HG02571 (cell line): ENCODE data around the gene ETFBKMT.
A peak's percentile ranks its signal among the peaks of the same experiment; 100 is the strongest.
"Not testable (repeated sequence)": the region's sequence is repeated elsewhere in the genome, so short reads cannot be mapped to it uniquely, and the experiment has no call there.

Experiments
- ATAC-seq: cut with Tn5 transposase; IDR thresholded peaks from one replicate; pipeline ENCODE4 v1.9.1; 2021; ENCODE audit warnings: mild to moderate bottlenecking, moderate library complexity; ENCODE audit not compliant: unreplicated experiment

The ETFBKMT gene

DNA sequence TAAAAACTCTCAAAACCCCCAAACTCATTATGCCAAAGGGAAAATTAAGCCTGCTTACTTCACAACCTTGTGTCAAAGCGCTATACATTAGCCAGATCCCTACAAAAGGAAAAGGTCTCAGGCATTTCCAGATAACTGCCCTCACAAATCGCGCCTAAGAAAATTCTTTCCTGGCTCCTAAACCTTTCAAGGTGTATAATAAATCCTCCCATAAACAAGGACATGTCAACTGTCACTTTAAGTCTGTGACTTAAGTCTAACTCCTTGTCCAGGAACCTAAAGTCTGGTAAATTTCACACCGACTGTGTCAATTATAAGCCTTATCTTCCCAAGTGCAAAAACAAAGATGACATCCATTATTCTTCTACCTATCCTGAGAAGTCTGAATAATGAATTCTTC, 4.3 kb upstream of the ETFBKMT start:
- no peak for ATAC-seq

DNA sequence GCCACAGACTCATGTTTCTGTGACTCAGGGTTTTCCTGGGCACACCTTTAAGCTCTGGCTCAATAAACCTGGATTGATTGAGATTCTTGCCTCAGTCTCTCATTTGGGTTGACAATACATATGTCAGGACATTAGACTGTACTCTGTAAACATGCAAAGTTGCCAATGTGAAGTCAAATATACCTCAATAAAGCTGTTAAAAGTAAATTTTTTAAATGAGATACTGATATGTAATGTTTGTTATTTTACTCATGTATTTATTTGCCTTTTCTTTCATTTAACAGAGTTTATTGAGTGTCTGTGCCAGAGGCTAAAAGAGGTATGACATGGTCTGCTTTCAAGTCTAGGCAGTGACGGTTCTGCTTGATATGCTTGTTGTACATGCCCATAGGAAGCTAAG, 3.7 kb upstream of the ETFBKMT start:
- ATAC-seq = no peak

DNA sequence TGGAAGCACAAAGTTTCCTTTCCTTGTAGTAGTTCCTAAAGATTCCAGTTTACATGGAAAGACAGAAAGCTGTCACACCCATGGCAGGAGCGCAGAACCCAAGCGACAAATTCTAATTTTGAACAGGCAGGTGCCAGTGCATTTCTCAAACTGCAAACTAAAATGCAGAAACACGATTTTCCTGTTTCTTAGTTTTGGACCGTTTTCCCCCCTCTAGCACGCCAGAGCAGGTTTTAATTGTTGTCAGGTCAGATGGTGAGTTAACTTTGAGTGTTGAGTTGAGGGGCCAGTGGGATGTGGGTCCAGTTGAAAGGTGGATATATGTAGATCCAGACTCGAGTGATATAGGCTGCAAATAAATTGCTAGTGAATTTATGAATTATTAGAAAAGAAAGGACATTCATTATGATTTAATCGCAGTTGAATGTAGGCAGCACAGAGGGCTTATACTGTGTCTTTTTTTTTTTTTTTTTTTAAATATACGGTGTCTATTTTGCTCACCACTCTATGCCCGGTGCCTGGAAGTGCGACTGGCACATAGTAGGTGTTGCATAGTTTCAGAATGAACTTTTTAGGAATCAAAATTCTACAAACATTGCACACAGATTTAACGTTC, 909 bp upstream of the ETFBKMT start:
- ATAC-seq = peak; percentile 2

DNA sequence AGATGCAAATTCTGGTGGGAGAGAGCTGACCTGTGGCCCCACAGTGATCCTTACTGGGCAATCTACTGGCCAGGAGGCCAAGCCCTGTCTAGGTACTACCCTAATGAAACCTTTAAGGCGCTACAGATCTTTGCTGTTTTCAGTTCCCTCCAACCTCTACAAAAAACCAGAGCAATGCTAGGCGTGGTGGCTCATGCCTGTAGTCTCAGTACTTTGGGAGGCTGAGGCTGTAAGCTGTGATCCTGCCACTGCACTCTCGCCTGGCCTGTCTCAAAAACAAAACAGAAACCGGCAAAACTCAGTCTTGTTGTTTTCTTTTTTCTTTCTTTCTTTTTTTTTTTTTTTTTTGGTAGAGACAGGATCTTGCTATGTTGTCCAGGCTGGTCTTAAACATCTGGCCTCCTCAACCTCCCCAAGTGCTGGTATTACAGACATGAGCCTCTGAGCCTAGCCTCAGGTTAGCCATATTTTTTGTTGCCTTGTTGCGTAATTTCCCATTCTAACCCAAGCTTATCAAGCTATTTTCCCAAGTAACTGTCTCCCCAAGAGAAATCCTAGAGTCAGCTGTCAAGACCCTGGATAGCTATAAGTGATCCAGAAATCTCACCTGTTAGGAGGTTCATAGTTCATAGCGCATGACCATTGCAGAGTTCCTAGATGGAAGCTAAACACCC, 2.8 kb downstream of the ETFBKMT start:
- ATAC-seq = no peak

DNA sequence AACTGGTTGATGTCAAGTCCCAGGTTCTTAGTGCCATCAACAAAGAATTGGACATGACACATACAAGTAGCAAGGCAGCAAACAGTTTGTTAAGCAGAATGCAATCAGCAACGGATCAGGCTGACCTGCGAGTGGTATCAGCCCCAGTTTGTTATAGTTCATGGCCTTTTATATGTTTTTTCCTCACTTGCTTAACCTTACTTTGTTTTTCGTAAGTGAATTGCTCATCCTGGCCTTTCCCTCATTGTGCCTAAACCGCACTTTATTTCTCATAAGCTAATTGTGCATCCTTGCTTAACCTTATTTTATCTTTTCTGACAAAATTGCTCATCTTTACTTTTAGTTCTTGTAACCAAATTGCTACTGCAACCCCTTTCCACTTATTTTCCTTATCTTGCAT, 4.1 kb downstream of the ETFBKMT start:
- no peak for ATAC-seq

DNA sequence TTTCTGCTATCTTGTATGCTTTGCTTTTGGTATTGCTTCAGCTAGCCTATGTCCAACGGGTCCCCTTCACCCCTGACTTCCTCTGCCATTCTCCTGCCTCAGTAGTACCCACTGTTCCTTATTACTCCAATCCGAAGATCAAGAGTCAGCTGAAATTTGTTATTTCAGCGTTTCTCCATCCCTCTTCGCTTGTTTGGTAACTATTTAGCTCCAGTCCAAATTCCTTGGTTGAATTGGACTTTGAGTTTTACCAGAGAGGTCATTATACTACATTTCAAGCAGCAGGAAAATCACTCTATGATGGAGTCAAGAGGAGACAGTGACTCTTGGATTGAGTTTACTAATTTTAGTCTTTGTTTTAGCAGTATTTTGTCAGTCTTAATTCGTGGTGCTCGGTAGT, 4.5 kb downstream of the ETFBKMT start:
- no peak for ATAC-seq

DNA sequence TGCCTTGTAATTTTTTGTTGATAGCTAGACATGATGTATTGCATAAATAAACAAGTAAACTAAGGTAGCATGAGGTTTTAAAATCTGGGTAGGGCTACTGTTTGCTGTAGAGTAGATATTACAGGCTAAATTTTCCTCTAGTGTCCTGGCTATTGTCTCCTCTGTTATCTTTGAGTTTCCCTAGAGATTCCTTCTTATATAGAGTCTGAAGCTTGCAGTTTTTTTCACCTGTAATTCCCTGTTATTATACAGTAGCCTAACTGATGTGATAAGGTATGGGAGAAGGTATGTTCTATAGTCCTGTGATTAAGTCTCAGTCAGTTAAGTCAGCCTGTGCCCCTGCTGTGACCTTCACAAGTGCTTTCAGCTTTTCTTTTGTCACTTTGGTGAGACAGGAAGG, 9.5 kb downstream of the ETFBKMT start:
- ATAC-seq = no peak

DNA sequence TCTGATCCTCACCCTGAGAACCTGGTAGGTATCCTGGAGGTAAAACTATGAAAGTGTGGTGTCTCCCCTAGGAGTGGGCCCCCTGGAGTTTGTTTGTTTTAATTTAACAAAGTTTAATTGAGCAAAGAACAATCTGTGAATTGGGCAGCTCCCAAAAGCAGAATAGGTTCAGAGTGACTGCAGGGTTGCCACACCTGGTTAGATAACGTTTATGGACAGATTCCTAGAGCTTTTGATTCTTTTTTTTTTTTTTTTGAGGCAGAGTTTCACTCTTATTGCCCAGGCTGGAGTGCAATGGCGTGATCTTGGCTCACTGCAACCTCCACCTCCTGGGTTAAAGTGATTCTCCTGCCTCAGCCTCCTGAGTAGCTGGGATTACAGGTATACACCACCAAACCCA, 10.1 kb downstream of the ETFBKMT start:
- not testable (repeated sequence) for ATAC-seq

DNA sequence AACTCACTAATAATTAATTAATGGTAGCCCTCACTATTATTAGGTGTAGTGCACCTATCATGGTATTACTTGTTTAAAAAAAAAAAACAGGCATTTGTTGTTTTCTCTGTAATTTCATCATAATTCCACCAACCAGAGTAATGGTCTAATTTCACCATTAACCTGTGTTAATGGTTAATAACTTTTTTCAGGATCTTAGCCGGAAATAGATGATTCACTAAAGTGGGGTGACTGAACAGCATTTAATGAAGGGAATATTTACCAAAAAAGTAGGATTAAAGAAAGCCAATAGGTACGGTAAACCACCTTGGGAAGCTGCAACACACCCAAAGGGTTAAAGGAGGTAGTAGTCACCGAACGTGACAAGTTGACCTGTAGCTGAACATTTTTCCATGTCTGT, 13.0 kb downstream of the ETFBKMT start:
- no peak for ATAC-seq

DNA sequence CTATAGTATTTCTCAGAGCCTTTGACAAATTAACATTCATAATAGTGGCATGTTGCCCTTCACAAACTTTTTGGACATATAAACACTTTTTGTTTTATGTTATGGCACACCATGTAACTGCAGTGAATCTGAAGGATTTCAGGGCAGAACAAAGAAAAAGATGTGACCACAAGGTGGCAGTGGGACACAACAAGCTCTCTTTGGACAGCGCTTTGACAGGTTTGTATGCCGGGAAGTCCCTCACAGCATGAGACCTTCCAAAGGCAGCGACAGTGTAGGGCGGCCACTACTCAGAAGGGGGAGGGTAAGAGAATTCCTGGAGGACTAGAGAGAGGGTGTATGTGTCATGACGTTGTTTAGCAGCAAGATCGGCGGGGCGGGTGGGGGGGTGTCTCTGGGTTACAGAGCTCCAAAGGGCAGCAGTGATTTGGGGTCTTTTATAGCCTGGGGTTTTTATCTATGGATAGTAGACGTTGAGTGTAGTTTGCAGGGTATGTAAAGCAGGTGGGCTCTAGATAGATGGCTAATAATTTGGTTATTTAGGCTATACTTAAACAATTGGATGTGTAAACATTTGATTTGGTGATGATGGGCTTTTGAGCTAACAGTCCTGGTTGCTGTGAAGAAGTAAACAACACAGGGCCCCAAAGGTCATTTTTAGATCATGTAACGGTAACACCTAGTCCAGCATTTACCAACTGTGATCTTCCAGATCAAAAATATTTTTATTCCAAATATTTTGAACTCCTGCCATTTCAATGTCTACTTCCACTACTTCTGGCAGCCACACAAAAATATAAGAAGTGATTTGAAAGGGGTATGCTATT, 22.9 kb downstream of the ETFBKMT start:
- peak; percentile 80 for ATAC-seq

DNA sequence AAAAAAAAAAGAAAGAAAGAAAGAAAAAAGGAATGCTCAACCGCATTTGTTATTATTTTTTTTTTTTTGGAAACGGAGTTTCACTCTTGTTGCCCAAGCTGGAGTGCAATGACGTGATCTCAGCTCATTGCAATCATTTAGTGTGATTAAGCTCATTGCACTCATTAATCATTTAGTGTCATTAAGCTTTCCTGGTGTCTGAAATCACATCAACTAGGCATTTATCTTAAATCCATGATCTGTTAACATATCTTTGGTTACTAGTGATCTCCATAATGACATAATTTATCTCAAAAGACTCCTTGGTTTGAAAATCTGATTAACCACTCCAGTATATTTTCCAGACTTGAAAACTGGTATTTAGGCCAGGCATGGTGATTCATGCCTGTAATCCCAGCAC, 26.3 kb downstream of the ETFBKMT start:
- no peak for ATAC-seq

DNA sequence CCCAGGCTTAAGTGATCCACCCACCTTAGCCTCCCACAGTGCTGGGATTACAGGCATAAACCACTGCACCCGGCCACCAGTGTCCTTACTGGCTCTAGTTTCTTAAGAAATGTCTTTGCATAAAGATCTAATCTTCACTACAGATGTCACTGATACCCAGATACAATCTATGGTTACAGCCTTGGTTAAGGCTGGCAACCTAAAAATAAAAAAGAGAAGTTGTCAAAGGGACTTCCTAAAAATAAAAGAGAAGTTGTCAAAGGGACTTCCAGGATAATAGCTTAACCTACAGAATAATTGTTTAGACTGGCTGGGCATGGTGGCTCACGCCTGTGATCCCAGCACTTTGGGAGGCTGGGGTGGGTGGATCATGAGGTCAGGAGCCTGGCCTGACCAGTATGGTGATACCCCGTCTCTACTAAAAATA, 27.6 kb downstream of the ETFBKMT start:
- peak; percentile 54 for ATAC-seq

DNA sequence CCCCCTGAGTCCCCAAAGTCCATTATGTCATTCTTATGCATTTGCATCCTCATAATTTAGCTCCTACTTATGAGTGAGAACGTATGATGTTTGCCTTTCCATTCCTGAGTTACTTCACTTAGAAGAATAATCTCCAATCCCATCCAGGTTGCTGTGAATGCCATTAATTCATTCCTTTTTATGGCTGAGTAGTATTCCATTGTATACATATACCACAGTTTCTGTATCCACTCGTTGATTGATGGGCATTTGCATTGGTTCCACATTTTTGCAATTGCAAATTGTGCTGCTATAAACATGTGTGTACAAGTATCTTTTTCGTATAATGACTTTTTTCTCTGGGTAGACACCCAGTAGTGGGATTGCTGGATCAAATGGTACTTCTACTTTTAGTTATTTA, 30.4 kb downstream of the ETFBKMT start:
- ATAC-seq = not testable (repeated sequence)

DNA sequence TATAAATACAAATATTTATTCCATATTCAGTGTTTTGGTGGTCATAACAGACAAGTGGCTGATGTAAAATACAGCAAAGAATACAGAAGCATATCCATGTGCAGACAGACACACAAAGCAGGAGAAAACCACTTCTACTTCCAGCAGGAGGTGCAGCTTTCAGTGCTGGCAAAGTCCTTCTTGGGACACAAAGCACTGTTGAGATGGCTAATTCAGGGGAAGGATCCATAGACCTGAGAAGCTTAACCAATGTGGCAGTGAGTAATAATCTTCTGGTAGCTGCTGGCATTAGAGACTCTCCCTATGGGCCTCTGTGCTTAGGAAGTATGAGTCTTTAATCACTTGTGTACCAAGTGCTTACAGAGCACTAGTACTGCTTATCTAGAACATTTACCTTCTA, 42.6 kb downstream of the ETFBKMT start:
- ATAC-seq = no peak

DNA sequence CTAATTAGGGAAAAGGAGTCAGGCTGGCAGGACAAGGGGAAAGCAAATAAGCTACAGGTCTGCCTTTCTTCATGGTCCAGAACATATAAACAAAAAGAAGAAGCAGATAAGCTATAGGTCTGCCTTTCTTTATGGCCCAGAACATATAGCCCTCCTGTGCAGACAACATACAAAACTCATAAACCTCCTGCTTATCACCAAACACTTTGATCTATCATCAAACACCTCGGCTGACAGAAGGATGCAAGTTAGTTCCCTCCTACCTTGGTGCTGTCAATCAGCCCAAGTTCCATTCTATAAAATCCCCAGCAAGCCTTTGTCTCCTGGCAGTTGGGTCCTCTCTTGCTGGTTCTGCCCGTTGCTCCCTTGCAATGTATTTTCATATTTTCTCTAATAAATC, 46.1 kb downstream of the ETFBKMT start:
- no peak for ATAC-seq

DNA sequence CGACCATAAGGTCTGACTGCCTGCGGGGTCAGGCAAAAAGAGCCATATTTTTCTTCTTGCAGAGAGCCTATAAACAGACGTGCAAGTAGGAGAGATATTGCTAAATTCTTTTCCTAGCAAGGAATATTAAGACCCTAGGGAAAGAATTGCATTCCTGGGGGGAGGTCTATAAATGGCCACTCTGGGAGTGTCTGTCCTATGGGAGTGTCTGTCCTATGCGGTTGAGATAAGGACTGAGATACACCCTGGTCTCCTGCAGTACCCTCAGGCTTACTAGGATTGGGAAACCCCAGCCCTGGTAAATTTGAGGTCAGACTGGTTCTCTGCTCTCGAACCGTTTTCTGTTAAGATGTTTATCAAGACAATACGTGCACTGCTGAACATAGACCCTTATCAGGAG, 48.6 kb downstream of the ETFBKMT start:
- not testable (repeated sequence) for ATAC-seq

DNA sequence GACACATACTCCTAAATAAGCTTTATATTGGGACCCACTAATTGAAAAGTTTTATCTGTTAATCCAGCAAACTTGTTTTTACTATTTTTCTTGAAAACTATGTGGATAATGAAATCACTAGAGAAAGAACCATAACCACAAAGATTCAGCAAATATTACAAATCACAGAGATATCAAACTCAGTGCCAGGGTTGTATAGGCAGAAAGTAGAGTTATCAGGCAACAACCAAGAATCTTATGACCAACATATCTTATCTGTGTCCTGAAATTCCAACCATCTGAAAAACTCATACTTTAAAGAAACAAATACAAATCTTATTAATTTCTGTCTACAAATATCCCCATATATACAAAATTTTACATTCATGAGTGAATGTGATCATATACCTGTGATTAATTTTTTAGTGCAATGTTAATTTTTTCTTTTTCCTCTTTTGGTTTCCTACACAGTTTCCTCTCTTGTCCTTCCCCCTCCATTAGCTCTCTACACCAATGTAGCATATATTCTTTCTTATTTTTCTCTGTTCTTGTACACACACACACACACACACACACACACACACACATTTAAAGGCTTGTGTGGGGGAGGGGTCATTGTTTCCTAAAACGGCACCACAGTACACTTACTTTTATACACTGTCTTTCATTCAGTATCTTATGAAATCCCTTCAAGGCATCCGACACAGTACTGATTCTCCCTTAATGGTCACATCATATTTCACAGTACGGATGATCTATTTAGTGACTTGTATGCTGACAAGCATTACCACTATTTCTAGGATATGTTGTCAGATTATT, 50.7 kb downstream of the ETFBKMT start:
- ATAC-seq = no peak

DNA sequence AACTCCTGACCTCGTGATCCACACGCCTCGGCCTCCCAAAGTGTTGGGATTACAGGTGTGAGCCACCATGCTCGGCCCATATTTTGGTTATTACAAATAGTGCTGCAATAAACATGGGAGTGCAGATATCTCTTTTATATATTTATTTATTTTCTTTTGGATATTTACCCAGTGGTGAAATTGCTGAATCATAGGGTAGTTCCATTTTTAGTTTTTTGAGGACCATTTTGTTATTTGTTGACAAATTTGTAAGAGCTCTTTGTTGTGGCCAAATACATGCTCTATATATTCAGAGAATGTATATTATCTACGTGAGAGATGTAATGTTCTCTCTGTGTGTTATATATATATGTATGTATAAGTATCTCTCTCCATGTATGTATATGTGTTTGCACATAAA, 53.4 kb downstream of the ETFBKMT start:
- ATAC-seq = no peak

DNA sequence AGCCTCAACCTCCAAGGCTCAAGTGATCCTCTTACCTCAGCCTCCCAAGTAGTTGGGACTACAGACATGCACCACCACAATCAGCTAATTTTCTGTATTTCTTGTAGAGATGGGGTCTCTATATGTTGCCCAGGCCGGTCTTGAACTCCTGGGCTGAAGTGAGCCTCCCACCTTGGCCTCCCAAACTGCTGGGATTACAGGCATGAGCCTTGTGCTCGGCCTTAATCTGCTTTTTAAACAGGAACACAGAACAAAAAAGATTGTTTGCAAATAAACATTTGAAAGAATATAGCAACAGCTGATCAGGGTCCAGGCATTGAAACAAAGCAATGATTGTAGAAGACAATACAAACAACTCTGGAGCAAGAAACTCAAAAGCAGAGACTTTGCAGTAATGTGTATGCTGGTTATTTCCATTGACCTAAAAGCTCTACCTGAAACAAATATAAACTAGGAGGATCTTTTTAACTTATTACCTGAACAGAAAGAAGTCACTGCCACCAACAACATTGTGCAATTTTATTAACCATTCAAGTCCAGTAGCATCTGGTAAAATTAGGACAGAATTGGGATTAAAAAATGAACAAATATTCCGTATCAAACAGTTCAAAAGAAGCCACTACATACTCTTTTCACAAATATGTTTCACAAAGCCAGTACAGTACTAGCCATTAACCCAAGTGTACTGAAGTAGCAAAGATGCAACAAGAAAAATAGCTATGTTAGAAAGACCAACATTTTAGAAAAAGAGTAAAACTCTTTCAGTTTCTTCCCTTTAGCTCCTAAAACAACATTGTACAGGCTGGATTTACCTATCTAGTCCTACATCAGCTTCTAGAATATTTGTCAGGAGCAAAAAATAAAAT, 55.2 kb downstream of the ETFBKMT start:
- no peak for ATAC-seq

DNA sequence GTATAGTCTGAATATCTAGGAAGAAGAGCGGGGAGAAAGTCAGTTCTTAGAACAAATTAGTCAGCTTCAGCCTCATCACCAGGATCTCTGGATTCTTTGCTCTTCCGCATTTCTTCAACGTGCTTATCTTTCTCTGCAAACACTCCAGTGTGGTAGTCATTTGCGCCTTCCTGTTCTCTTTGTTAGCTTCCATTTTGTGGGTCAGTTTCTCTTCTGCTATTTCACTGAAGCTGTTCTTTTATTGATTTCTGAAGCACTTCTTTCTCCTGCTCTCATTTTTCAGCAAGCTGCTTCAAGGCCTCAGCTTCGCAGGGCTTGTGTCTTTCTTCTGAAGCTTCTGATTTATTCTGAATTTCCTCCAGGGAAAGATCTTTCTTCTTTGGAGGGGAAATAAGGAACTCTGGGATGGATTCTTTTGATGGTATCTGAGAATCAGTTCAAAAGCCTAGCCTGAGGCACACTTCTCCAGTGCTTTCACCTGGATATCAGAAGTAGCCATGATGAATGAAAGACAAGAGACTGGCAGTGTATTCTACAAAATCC, 55.9 kb downstream of the ETFBKMT start:
- ATAC-seq = peak; percentile 58
